Lower leg skin (tissue), 3 donors: ENCODE data around the gene NUTM1.

Source experiments
- CTCF ChIP-seq, 3 donors: fragments of 450-650 bp; IDR thresholded peaks; one replicate each; pipeline ENCODE4 v1.5.1; 2016; ENCODE audit warnings: antibody characterized with exemption in 3 of 3, mild to moderate bottlenecking in 3 of 3, moderate library complexity in 2 of 3
- POLR2A ChIP-seq, 2 donors: fragments of 450-650 bp; IDR thresholded peaks; one replicate each; pipeline ENCODE4 v1.6.1; 2016 to 2017; ENCODE audit warnings: antibody characterized with exemption in 2 of 2, mild to moderate bottlenecking in 1 of 2, moderate library complexity in 1 of 2

- TF ChIP-seq CTCF (IDR thresholded peaks at IDR 0.05) (no peak), POLR2A (IDR thresholded peaks at IDR 0.05) (no peak)
Observed at GRCh38 chr15:34335176-34336032, 7.7 kb upstream of the NUTM1 start.
